NCI-H526 treated with DMSO at 0.1 percent for 48 hours (cell line): ENCODE measurements around the gene SYT6.
"Not testable (repeated sequence)": the region's sequence is repeated elsewhere in the genome, so short reads cannot be mapped to it uniquely, and the experiment has no call there.

Experiments used
- DNase-seq: peaks from one replicate; lab custom pipeline; 2025; lab: John Stamatoyannopoulos, UW

SYT6 gene

GRCh38 chr1:114072246-114072645 lies 81.4 kb downstream of the SYT6 start:
- no peak for DNase-seq

- DNase-seq: not testable (repeated sequence)
Observed at GRCh38 chr1:114069762-114070161, 83.9 kb downstream of the SYT6 start.

- DNase-seq: not testable (repeated sequence)
Observed at GRCh38 chr1:114068684-114069083, 85.0 kb downstream of the SYT6 start.

GRCh38 chr1:114065671-114066070 lies 88.0 kb downstream of the SYT6 start:
- not testable (repeated sequence) for DNase-seq

GRCh38 chr1:114063544-114063943 lies 90.1 kb downstream of the SYT6 start:
- DNase-seq: no peak

- DNase-seq: no peak
Observed at GRCh38 chr1:114062477-114063099, 91.1 kb downstream of the SYT6 start.

- DNase-seq: no peak
Observed at GRCh38 chr1:114061121-114061830, 92.4 kb downstream of the SYT6 start.

GRCh38 chr1:114058236-114058635 lies 95.4 kb downstream of the SYT6 start:
- not testable (repeated sequence) for DNase-seq

- no peak for DNase-seq
Observed at GRCh38 chr1:114054148-114054547, 99.5 kb downstream of the SYT6 start.

- DNase-seq: no peak
Observed at GRCh38 chr1:114048232-114048631, 105.4 kb downstream of the SYT6 start.

- DNase-seq: no peak
Observed at GRCh38 chr1:114043548-114043947, 110.1 kb downstream of the SYT6 start.

- DNase-seq: no peak
Observed at GRCh38 chr1:114043054-114043453, 110.6 kb downstream of the SYT6 start.

GRCh38 chr1:114040273-114041015 lies 113.2 kb downstream of the SYT6 start:
- DNase-seq: no peak
